Heart right ventricle (tissue), 16 donors: Measurements from ENCODE around the gene TMTC1. TPM values are rescaled to one million over a fixed set of nuclear protein-coding genes. Genes with fewer than 3 reads are reported as not detected.

Experiments used
- ATAC-seq, 8 donors: fragments of 200-7000 bp; cut with Tn5 transposase; one replicate each; pipeline ENCODE4 v1.9.1; 2020; ENCODE audit warnings: mild to moderate bottlenecking in 8 of 8, moderate library complexity in 8 of 8, moderate number of reproducible peaks in 1 of 8
- DNase-seq, 2 donors: peaks; one replicate each; pipeline ENCODE4 v3.0.0-alpha.2; 2020
- H3K27ac ChIP-seq, 10 donors: fragments of 200-600 bp; sonication (generic) in 2 of 10; one replicate each; pipeline versions ENCODE4 v1.5.0 to v1.8.0; 2020 to 2022; ENCODE audit warnings: mild to moderate bottlenecking in 3 of 10
- H3K27me3 ChIP-seq, 7 donors: fragments of 200-600 bp; one replicate each; pipeline ENCODE4 v1.8.0; 2021 to 2022; ENCODE audit warnings: mild to moderate bottlenecking in 2 of 7
- H3K36me3 ChIP-seq, 9 donors: fragments of 200-600 bp; sonication (generic) in 1 of 9; one replicate each; pipeline versions ENCODE4 v1.5.0 to v1.8.0; 2020 to 2022; ENCODE audit warnings: mild to moderate bottlenecking in 2 of 9
- H3K4me1 ChIP-seq, 9 donors: fragments of 200-600 bp; sonication (generic) in 1 of 9; one replicate each; pipeline versions ENCODE4 v1.5.0 to v1.8.0; 2020 to 2022; ENCODE audit warnings: mild to moderate bottlenecking in 4 of 9
- H3K4me3 ChIP-seq, 10 donors: fragments of 200-600 bp; sonication (generic) in 2 of 10; one replicate each; pipeline versions ENCODE4 v1.5.0 to v1.8.0; 2020 to 2022; ENCODE audit warnings: mild to moderate bottlenecking in 7 of 10, moderate library complexity in 2 of 10
- H3K9me3 ChIP-seq, 11 donors: fragments of 200-600 bp in 10 of 11; sonication (generic) in 2 of 11; one replicate each; pipeline versions ENCODE4 v1.5.0 to v1.8.0; 2013 to 2022; ENCODE audit warnings: mild to moderate bottlenecking in 2 of 11, control low read depth in 1 of 11, moderate library complexity in 1 of 11
- CTCF ChIP-seq, 9 donors: fragments of 200-600 bp; sonication (generic) in 2 of 9; IDR thresholded peaks; one replicate each; pipeline versions ENCODE4 v1.5.0 to v1.8.0; 2021 to 2022; ENCODE audit warnings: antibody characterized with exemption in 9 of 9, mild to moderate bottlenecking in 5 of 9, moderate library complexity in 1 of 9
- WGBS, 2 donors: extraction: QIAGEN DNeasy Blood & Tissue Kit; methylation state at CpG; one replicate each; pipeline ENCODE4 v1.1.7; 2013; ENCODE audit warnings: inconsistent platforms in 1 of 2; 5-methylcytosine and 5-hydroxymethylcytosine counted together
- intact Hi-C, 10 donors: fragments of 100-400 bp; cut with DNase I; formaldehyde crosslinking; loops; one replicate each; pipeline versions ENCODE4 v1.11.1 to v1.14.2; 2022
- polyA plus RNA-seq, 2 donors: library from polyadenylated mRNA; stranded (reverse); fragments of 200-250 nt; gene quantifications; one replicate each; pipeline ENCODE4 v1.2.3, GENCODE V29; 2013
- total RNA-seq, 10 donors: library from RNA; stranded (reverse); fragmentation: NEBNext Ultra II Directional in 3 of 10; extraction: Animal tissue kit (Norgen Biotek cat#: 25700) in 3 of 10; gene quantifications; one replicate each; pipeline versions ENCODE4 v1.2.1 to v1.2.4, GENCODE V29; 2021 to 2023
- donor health status: Arrhythmogenic right ventricular cardiomyopathy.
- donor health status: ischemic (EF 13 %, LVEDD 7.1; RV severe dilation, severe dysfunction).
- donor health status: healthy with polysubstance abuse.
- donor health status: DM: no; HTN: yes; CAD: no.
- donor health status: DM: no; HTN: no; CAD: no.
- donor health status: ischemic (EF 25% LVEDD 6.9; RV normal size, moderate dysfunction).
- donor health status: ischemic (EF 25% LVEDD 5.7; RV mildly dilated, moderate dysfunction).
- donor health status: healthy.
- donor health status: DM: yes; HTN: yes; CAD: no.
- donor health status: Ischemic cardiomyopathy.
- donor health status: ischemic (EF 35%, LVEDD 5.7; RV mildly dilated, moderate dysfunction).
- donor health status: nonischemic (EF 11% LVEDD 7.7; RV severe dilation, severe dysfunction).
- donor health status: DM: yes; HTN: yes; CAD: no.
- donor health status: PGD.
- donor health status: ischemic (EF 29% LVEDD 5.4; RV normal size, mild dysfunction).
- donor health status: nonischemic (EF 23%, LVEDD 6.1; RV moderate dilation, normal function).

TMTC1 gene
- total and polyA plus RNA-seq, 12 donors, result 9.6 to 54.2 (median 22.9) TPM

- H3K36me3 ChIP-seq, result no peaks in the 10 kb centered on the region
- no peak for ATAC-seq
- H3K27me3 ChIP-seq, result no peaks in the 10 kb centered on the region
- H3K4me3 ChIP-seq, result no peak overlapping the region
- intact Hi-C loops, result loop anchor here in 4 of 10 donors (2.0 to 10.0 kb wide), 4 partner anchors 55 to 165 kb away; partner anchors contain the start of gene TMTC1 (in 2 of the 4)
- H3K9me3 ChIP-seq, result no peaks in the 10 kb centered on the region
- no peak for TF ChIP-seq CTCF (IDR thresholded peaks at IDR 0.05)
- DNase-seq, result no peak
- H3K27ac ChIP-seq, result peak overlapping the region; percentile 54 to 85 (median 80)
- WGBS, 2 donors, result 59 to 61% methylated on average over 2 of the region's 2 CpGs
- peaks cover 10 to 65% (median 55%) of the 10 kb centered on the region in 9 donors for H3K4me1 ChIP-seq
Observed at GRCh38 chr12:29726741-29727348, 56.9 kb downstream of the TMTC1 start.

GRCh38 chr12:29726321-29726692 is 57.4 kb downstream of the TMTC1 start:
- Histone ChIP-seq H3K27ac (peak overlapping the region; percentile 54 to 85 (median 80)), H3K4me3 (peak overlapping the region in 3 of 10 donors; percentile 1 to 19 (median 3)), H3K36me3 (no peaks in the 10 kb centered on the region), H3K9me3 (no peaks in the 10 kb centered on the region), H3K4me1 (peaks cover 8 to 60% (median 50%) of the 10 kb centered on the region in 9 donors), H3K27me3 (no peaks in the 10 kb centered on the region)
- WGBS, 2 donors, result 6 to 12% methylated on average over 3 of the region's 3 CpGs
- DNase-seq (peak in 1 of 2 donors; percentile 26), ATAC-seq (peak; percentile 10 to 73 (median 42))
- TF ChIP-seq CTCF (IDR thresholded peaks at IDR 0.05), result no peak
- intact Hi-C loops, result loop anchor here in 4 of 10 donors (2.0 to 10.0 kb wide), 4 partner anchors 56 to 164 kb away; partner anchors contain the start of gene TMTC1 (in 2 of the 4)

- H3K36me3 ChIP-seq, result no peaks in the 10 kb centered on the region
- WGBS, 2 donors, result 14 to 16% methylated on average over 6 of the region's 6 CpGs
- no peaks in the 10 kb centered on the region for H3K9me3 ChIP-seq
- peaks cover 6 to 55% (median 48%) of the 10 kb centered on the region in 9 donors for H3K4me1 ChIP-seq
- TF ChIP-seq CTCF (IDR thresholded peaks at IDR 0.05), result no peak
- H3K4me3 ChIP-seq, result peak overlapping the region in 3 of 10 donors; percentile 1 to 19 (median 3)
- ATAC-seq, result peak; percentile 81 to 98 (median 94)
- peak; percentile 68 to 81 for DNase-seq
- intact Hi-C loops, result loop anchor here in 4 of 10 donors (2.0 to 10.0 kb wide), 4 partner anchors 57 to 163 kb away; partner anchors contain the start of gene TMTC1 (in 2 of the 4)
- H3K27ac ChIP-seq, result peak overlapping the region; percentile 54 to 85 (median 80)
- H3K27me3 ChIP-seq, result no peaks in the 10 kb centered on the region
Observed at GRCh38 chr12:29725587-29726320, 58.0 kb downstream of the TMTC1 start.

- ATAC-seq, result no peak
- Histone ChIP-seq H3K36me3 (no peaks in the 10 kb centered on the region), H3K27ac (no peak overlapping the region), H3K9me3 (no peaks in the 10 kb centered on the region), H3K4me3 (no peak overlapping the region), H3K27me3 (no peaks in the 10 kb centered on the region), H3K4me1 (peaks cover 4 to 53% (median 29%) of the 10 kb centered on the region in 9 donors)
- no peak for DNase-seq
- intact Hi-C loops, result loop anchor here in 1 of 10 donors (10.0 kb wide), 1 partner anchor 157 kb away; no protein-coding TSS in a partner anchor
- 98 to 99% methylated on average over 2 of the region's 2 CpGs for WGBS, 2 donors
- TF ChIP-seq CTCF (IDR thresholded peaks at IDR 0.05), result no peak
Observed at GRCh38 chr12:29722164-29722563, 61.6 kb downstream of the TMTC1 start.
